NCI-H1105 (cell line): Measurements from ENCODE around the gene MRS2.
"Not testable (repeated sequence)": the region's sequence is repeated elsewhere in the genome, so short reads cannot be mapped to it uniquely, and the experiment has no call there.

Experiments used
- DNase-seq: peaks from one replicate; lab custom pipeline; 2025; lab: John Stamatoyannopoulos, UW

MRS2 gene

GRCh38 chr6:24402697-24403500, at the start of gene MRS2:
TSS of gene MRS2 (plus strand) at chr6:24402936. CDS start at chr6:24403047, 111 bp downstream.
- peak; percentile 92 for DNase-seq

GRCh38 chr6:24353861-24354260, 48.9 kb upstream of the MRS2 start:
- DNase-seq: no peak

GRCh38 chr6:24355393-24355792, 47.3 kb upstream of the MRS2 start:
- DNase-seq: no peak

- no peak for DNase-seq
These were observed 46.3 kb upstream of the MRS2 start for GRCh38 chr6:24356310-24356973.

GRCh38 chr6:24357336-24358218, 45.2 kb upstream of the MRS2 start, which contains the start of gene DCDC2:
TSS of gene DCDC2 (minus strand) at chr6:24358059. CDS start at chr6:24357750, 309 bp downstream.
- no peak for DNase-seq

GRCh38 chr6:24358219-24358821, 44.4 kb upstream of the MRS2 start:
- no peak for DNase-seq

GRCh38 chr6:24359640-24360454, 42.9 kb upstream of the MRS2 start:
- DNase-seq: peak; percentile 90

GRCh38 chr6:24362363-24362762, 40.4 kb upstream of the MRS2 start:
- not testable (repeated sequence) for DNase-seq

GRCh38 chr6:24365103-24365633, 37.6 kb upstream of the MRS2 start:
- DNase-seq: not testable (repeated sequence)

GRCh38 chr6:24374612-24375011, 28.1 kb upstream of the MRS2 start:
- DNase-seq: no peak

GRCh38 chr6:24376871-24377270, 25.9 kb upstream of the MRS2 start:
- DNase-seq: no peak

GRCh38 chr6:24378473-24379097, 24.2 kb upstream of the MRS2 start:
- DNase-seq: no peak

- no peak for DNase-seq
These were observed 21.1 kb upstream of the MRS2 start for GRCh38 chr6:24381476-24382219.

- no peak for DNase-seq
These were observed 20.6 kb upstream of the MRS2 start for GRCh38 chr6:24382220-24382540.

GRCh38 chr6:24382891-24383494, 19.7 kb upstream of the MRS2 start:
- not testable (repeated sequence) for DNase-seq

GRCh38 chr6:24384369-24385130, 18.2 kb upstream of the MRS2 start:
- DNase-seq: not testable (repeated sequence)

GRCh38 chr6:24385536-24386269, 17.0 kb upstream of the MRS2 start:
- DNase-seq: no peak

GRCh38 chr6:24387818-24388217, 14.9 kb upstream of the MRS2 start:
- no peak for DNase-seq
